NB4 (cell line): ENCODE results near the gene CLMN.

Experiments
- DNase-seq: peaks from one replicate; pipeline ENCODE4 v3.0.0; 2010; ENCODE audit warnings: low read depth
- H3K4me3 ChIP-seq: one replicate; pipeline ENCODE4 v1.5.1; 2011; ENCODE audit warnings: mild to moderate bottlenecking, low read depth, low read length, moderate library complexity
- MYC ChIP-seq: IDR thresholded peaks from 2 replicates; pipeline ENCODE4 v1.6.1; 2011; ENCODE audit warnings: low read depth, low read length
- POLR2A ChIP-seq: IDR thresholded peaks from 2 replicates; pipeline ENCODE4 v1.6.1; 2011; ENCODE audit warnings: mild to moderate bottlenecking; ENCODE audit not compliant: insufficient read length; ENCODE audit errors: extremely low read depth
- TF ChIP-seq, protein P1 (sequence below): IDR thresholded peaks from 2 replicates; pipeline ENCODE4 v1.6.1; 2011; ENCODE audit warnings: low read depth, low read length
- TF ChIP-seq, protein P2 (sequence below): IDR thresholded peaks from one replicate; pipeline ENCODE4 v1.5.1; 2012; ENCODE audit warnings: low read depth, low read length

CLMN gene

DNA sequence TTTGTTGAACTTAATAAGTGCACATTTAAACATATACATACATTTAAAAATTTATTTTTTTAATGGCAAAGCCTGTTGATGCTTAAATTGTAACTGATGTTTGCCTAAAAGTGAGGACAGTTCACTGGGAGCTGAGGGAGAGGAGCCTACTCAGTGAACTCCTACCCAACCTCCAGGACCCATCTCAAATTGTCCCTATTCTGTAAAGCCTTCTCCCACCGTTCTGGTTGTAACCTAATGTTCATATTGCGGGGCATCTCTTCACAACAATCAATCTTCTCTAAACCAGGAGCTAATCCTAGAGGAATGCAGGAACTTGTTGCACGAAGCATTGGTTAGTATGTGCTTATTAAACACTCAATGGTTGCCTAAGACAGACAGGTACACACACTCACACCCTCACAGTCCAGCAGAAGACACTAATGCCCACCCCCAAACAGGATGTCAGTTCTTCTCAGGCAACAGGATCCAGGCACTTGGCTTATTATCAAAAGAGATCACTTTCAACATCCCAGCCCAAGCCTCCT lies 1.8 kb downstream of the CLMN start:
- no peak for DNase-seq
- no peak overlapping the region for H3K4me3 ChIP-seq
- TF ChIP-seq, protein P1, sequence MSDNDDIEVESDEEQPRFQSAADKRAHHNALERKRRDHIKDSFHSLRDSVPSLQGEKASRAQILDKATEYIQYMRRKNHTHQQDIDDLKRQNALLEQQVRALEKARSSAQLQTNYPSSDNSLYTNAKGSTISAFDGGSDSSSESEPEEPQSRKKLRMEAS: no peak
- TF ChIP-seq POLR2A (no peak), MYC (no peak)
- TF ChIP-seq, protein P2, sequence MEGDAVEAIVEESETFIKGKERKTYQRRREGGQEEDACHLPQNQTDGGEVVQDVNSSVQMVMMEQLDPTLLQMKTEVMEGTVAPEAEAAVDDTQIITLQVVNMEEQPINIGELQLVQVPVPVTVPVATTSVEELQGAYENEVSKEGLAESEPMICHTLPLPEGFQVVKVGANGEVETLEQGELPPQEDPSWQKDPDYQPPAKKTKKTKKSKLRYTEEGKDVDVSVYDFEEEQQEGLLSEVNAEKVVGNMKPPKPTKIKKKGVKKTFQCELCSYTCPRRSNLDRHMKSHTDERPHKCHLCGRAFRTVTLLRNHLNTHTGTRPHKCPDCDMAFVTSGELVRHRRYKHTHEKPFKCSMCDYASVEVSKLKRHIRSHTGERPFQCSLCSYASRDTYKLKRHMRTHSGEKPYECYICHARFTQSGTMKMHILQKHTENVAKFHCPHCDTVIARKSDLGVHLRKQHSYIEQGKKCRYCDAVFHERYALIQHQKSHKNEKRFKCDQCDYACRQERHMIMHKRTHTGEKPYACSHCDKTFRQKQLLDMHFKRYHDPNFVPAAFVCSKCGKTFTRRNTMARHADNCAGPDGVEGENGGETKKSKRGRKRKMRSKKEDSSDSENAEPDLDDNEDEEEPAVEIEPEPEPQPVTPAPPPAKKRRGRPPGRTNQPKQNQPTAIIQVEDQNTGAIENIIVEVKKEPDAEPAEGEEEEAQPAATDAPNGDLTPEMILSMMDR: no peak

DNA sequence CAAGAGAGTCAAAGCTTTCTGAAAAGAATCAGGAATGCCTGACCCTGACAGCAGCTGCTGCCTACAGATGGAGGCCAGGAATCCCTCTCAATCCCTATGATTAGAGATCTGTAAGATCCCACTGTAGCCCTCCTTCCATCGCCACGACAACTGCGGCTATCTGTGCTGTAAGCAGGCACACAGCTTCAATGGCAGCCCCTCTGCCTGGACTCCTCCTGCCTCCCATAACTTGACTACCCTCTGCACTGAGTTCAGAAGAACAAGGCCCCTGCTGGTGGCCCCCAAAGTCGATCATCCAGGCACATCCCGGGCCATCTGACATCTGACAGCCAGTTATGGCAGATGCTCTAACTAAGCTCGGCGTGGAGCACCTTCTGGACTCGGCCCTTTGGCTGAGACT lies 2.9 kb downstream of the CLMN start:
- H3K4me3 ChIP-seq: no peak overlapping the region
- DNase-seq: no peak
- TF ChIP-seq, protein P2: no peak
- TF ChIP-seq, protein P1: no peak
- TF ChIP-seq MYC (no peak), POLR2A (no peak)

DNA sequence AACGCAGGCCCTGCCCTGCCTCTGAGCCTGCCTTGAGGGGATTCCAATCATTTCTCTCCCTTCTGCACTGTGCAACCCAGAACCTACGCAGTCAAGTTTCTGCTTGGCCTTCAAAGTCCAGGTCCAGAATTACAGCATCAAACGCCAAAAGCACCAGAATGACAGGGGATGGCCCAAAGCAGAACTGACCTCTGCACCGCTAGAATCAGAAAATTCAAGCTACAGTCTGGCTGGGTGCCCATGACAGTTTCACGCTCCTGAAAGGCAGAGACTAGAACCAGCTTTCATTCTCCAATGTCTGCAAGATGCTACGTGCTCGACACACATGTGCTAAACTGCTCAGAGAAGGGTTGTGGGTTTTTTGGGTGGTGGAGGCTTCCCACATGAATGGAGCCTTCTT lies 4.1 kb downstream of the CLMN start:
- no peak for DNase-seq
- TF ChIP-seq, protein P2: no peak
- TF ChIP-seq MYC: no peak
- no peak overlapping the region for H3K4me3 ChIP-seq

DNA sequence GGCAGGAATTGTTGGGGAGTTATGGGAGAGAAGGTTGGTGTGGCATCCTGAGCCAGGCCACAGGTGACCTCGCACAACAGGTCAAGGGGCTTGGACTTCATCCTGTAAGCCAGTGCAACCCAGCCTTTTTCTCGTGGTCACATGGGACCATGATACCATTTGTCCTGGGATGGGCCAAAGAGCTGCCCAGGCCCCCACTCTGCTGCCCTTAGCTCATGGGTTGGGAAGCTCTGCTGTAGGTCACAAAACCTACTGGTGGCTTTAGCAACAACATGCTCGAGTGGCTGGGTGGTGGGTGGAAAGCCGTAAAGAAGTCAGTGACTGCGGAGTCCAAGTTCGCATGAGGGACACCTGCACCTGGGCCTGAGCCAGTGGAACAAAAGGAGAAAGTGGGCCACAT lies 4.6 kb downstream of the CLMN start:
- no peak for TF ChIP-seq MYC
- no peak for TF ChIP-seq POLR2A
- TF ChIP-seq, protein P2: no peak
- TF ChIP-seq, protein P1: no peak
- no peak for DNase-seq
- no peak overlapping the region for H3K4me3 ChIP-seq

DNA sequence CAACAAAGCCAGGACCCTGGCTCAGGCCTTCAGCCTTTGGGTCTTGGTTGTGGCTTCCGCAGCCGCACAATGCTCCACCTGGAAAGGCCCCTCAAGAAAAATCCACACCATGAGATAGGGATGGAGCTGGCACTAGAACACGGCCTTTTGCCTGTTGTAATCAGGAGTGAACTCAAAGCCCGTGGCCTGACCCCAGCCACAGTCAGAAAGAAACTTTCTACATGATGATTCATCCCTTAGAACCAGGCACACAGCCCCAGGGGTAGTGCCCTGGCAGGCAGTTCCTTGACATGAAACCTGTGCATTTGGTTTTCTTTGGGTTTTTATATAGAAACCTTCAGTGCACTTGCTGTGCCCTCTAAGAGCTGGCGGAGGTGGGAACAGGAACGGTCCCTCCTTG lies 5.1 kb downstream of the CLMN start:
- H3K4me3 ChIP-seq: no peak overlapping the region
- TF ChIP-seq POLR2A: no peak
- no peak for TF ChIP-seq MYC
- DNase-seq: peak; percentile 55

DNA sequence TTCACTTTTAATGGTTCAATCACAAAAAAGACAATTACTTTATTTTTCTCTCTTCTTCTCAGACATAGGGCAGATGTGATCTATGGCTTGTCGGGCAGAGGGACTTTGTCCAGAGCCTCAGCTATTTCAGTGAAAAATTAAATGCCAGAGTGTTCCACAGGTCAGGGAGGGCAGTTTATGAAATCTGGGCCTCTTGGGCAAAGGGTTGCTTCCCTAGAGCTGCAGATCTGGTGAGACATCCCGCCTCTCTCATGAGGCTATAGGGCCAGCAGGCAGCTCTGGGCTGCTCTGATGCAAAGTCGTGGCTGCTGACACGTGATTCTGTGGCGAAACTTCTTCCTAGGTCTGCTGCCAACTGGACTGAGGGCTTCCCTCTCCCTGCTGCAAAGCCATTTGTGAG lies 6.0 kb downstream of the CLMN start:
- peak; percentile 80 for DNase-seq
- TF ChIP-seq, protein P2: no peak
- TF ChIP-seq MYC (peak; percentile 54), POLR2A (no peak)
- TF ChIP-seq, protein P1: peak; percentile 92
- no peak overlapping the region for H3K4me3 ChIP-seq
